SKM-1 treated with dmso at 0.1 percent for 144 hours (cell line): ENCODE data around the gene TGM2.
A peak's percentile ranks its signal among the peaks of the same experiment; 100 is the strongest.

Source experiments
- DNase-seq: peaks from one replicate; lab custom pipeline; 2025; ENCODE audit not compliant: unreplicated experiment; lab: John Stamatoyannopoulos, UW

The TGM2 gene

GRCh38 chr20:38162878-38163875 is 1.9 kb downstream of the TGM2 start:
- no peak for DNase-seq

DNA sequence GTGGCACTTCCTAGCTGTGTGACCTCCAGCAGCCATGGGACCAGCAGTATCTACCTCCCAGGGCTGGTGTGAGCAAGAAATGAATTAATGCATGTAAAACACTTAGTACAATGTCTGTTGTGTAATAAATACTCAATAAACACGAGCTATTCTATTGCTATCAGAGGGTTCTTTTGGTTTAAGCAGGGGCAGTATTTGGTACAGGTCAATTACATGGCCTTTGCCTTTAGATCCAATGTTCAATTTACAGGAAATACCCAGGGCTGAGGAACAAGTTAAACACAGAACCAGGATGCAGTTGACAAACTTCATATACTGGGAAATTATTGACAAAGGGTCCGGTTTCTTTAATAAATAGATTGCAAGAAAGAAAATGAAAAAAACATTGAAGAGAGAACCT is 2.9 kb downstream of the TGM2 start:
- DNase-seq, result no peak

DNA sequence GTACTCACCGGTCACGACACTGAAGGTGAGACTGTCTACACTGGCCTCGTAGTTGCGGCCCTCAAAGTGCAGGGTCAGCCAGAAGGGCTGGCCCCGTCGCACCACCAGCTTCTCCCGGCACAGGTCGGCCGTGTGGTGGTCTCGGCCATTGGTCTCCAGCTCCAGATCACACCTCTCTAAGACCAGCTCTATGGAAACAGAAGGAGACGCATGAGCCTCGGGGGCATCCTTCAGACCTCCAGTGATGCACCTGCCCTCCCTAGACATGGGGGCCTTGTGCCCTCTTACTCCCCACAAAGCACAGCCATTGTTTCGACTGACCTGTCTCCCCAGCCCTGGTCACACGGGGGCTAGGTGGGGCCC is 3.7 kb downstream of the TGM2 start:
- no peak for DNase-seq

- DNase-seq, result no peak
Observed at GRCh38 chr20:38159957-38160756, 4.9 kb downstream of the TGM2 start.

DNA sequence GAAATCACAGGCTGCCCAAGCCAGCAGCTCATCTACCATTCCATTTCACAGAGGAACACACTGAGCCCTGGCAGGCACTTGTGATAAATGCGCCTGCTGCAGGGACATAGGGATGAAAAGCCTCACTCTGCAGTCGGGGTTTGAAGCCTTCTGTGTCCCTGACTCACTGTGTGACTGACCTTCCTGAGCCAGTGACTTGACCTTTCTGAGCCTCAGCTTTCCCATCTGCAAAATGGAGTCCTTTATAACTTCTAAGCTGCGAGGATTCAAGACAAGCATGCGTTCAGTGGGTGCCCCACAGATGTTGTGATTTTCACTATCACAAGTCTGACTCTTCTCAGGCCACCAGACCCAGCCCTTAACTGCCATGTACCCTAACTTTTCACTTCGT is 5.5 kb downstream of the TGM2 start:
- DNase-seq, result no peak

- no peak for DNase-seq
Observed at GRCh38 chr20:38158701-38159351, 6.2 kb downstream of the TGM2 start.

DNA sequence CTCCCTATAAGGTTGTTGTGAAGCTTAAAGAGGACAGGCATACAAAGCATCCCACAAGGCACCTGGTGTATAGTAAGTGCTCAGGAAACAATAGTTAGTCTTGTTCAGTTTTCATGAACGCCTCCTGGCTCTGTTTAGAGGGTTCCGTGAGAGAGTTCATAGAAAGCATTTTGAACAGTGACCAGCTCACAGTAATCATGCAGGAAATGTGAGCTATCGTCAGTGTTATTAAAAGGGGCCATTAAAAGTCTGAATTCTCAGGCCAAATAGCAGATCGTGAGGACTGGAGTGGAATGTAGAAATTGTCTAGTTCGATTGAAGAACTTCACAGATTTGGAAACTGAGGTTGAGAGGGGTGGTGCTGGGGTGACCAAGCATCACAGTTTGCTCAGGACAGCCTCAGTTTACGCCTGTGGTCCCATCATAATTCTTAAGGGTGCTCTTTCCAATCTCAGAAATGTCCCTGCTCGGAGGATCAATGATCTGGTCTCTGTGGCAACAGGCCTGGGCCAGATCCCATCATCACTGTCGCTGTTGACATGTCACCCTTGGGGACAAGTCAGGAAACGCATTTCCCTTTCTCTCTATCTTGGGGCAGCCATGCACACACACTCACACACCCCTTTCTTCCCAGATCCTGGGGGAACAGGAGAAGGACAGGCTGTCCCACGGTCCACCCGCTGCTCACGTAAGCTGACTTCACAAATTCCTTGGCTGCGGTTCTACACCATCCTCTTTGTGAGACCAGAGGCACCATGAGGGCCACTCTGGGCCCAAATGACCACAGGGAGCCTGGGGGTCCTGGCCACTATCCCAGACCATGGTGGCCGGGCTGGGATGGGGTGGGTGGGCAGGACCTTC is 7.2 kb downstream of the TGM2 start:
- no peak for DNase-seq

GRCh38 chr20:38156888-38157634 is 8.0 kb downstream of the TGM2 start:
- DNase-seq, result no peak

DNA sequence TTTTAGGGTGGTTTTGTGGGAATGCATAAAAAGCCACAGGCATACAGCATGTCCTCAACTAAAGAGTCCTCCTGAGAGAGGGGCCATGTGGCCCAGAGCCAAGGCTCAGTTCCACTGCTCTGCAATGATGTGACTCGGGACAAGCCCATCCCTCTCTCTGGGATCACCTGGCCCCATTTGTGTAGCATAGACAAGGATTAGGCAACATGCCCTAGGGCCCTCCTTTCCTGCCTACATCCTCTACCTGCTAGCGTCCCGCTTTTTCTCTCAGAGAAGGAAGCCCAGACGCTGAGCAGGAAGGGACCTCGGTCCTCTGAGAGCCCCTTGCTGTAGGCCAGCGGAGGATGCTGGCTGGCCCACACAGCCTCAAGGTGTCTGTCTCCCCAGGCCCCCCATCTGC is 8.8 kb downstream of the TGM2 start:
- DNase-seq, result no peak

DNA sequence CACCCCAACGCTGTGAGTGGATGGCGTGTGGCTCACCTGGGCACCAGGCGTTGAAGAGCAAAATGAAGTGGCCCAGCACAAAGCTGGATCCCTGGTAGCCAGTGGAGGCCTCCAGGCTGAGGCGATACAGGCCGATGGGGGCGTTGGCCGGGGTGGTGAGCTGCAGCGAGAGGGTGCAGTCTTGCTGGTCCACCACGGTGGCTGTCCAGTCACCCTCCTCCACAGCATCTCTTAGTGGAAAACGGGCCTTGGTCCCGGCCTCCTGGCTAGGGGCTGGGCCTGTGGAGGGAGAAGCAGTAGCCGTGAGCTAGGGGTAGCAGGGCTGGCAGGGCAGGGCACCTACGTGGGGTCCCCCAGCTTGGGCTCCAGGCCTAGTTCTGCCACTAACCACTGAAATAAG is 9.3 kb downstream of the TGM2 start:
- no peak for DNase-seq

- no peak for DNase-seq
Observed at GRCh38 chr20:38153401-38153800, 11.7 kb downstream of the TGM2 start.

- DNase-seq, result peak; percentile 56
Observed at GRCh38 chr20:38152621-38153221, 12.3 kb downstream of the TGM2 start.

DNA sequence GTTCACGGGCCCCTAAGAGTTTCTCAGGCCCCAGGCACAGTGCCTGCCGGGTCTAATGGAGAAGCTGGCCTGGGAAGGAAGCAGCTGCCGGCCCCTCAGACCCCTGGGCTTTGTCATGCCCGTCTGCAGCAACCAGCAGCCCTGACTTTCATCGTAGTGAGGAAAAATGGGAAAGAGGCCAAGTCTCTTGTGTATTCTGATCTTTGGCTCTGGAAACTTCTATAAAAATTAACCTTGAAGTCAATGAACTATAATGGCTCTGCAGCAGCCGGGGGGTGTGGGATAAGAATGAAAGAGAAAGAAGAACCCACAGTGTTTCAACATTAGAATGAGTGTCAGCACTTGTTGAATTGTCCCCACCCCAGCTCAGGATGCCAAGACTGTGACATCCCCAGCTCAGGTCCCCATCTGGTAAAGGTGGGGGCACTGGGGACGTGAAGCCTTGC is 12.9 kb downstream of the TGM2 start:
- peak; percentile 64 for DNase-seq

DNA sequence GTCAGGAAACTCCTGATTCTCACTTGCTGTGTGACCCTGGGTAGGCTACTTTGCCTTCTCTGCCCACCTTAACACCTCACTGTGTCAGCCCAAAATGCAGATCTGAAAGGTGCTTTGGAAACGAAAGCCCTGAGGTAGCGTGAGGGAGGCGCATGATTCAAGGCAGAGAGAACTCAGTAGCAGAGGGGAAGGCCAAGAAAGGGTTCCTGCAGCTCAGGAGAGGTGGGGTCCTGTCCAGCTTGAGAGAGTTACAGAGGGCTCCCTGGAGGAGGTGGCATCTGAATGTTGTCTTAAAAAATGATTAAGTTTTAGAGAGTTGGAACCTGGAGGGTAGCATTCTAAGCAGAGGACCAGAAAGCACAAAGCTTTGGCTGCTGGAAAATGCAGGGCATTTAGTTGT is 13.6 kb downstream of the TGM2 start:
- DNase-seq, result no peak

DNA sequence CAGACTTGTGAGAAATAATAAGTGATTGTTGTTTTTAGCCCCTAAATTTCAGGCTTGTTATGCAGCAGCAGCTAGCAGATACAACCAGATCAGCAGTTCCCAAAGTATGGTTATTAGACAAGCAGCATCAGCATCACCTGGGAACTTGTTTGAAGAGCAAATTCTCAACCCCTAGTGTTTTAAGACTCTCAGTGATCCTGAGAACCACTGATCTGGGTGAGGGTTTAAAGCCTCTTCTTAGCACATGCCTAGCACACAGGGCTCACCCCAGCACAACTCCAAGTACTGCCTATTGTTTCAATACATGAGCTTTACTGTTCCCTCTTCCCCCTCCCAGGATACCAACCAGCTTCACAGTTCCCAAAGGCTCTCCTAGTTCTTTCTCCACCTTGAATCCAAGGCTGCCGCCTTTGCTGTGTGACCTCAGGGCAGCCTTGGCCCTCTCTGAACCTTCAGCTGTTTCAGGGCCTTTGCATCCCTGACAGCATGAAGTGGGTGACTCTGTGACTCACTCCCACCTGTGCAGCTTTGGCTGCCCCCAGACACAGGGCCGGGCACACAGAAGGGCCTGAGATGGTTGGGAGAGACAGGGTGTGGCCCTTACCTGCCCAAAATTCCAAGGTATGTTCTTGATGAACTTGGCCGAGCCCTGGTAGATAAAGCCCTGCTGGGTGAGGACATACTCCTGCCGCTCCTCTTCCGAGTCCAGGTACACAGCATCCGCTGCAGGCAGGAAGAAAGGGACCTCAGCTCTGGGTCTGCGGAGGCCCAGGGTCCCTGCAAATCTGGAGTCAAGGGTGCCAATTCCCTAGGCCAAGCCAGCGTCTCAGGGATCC is 14.5 kb downstream of the TGM2 start:
- DNase-seq, result no peak

DNA sequence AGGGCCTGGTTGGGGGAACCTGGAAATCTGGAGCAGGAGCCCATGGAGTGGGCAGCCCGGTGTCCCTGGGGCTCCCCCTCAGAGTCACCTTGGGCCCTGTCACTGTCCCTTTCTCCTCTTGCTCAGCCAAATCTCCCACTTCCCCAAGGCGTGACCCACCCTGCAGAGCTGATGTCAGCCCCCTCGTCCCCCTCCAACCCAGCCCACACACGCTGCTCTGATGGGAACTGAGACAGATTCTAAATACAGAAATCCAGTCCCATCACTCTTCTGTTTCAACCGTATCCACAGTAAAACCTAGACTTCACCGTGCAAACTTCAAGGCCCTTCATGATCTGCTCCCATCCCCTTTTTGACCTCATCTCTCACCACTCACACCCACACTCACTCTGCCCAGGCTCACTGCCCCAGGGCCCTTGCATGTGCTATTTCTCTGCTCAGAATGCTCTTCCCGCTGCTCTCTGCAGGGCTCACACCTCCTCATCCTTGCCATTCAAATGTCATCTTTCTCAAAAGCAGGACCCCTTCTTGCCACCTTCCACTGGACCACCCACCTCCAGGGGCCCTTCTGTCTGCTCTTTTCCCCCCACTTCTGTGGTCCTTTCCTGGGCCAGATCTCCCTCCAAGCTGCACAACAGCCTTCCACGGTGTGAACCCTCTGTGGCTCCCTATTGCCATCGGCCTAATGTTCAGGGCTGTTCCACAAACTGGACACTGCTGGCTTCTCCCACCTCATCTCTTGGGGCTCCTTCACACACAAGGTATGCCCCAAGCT is 16.6 kb downstream of the TGM2 start:
- no peak for DNase-seq

DNA sequence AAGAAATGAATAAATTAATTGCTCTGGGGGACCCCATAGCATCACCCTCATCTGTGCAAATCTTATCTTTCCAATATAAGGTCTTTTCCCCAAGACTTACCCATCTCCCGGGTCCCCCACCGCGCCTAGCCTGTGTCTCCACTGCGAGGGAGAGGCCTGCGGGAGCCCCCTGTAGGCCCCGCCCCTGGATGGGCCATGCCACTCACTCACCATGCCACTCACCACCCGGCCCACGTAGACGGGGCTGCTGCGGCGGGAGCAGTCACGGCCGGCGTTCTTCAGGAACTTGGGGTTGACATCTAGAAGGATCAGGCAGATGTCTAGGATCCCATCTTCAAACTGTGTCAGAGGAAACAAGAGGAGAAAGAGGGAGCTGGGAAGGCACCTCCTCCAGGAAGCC is 17.3 kb downstream of the TGM2 start:
- DNase-seq, result no peak

GRCh38 chr20:38147163-38147562 is 17.9 kb downstream of the TGM2 start:
- DNase-seq, result peak; percentile 93
